ENCODE data around the gene MAN1C1. TPM values are rescaled to one million over a fixed set of nuclear protein-coding genes. Genes with fewer than 3 reads are reported as not detected.
"Not testable (repeated sequence)": the region's sequence is repeated elsewhere in the genome, so short reads cannot be mapped to it uniquely, and the experiment has no call there.

Gene MAN1C1
- total and polyA plus RNA-seq, 8 donors: 4.3 to 33.9 (median 6.1) TPM

GRCh38 chr1:25694167-25695007, 77.8 kb downstream of the MAN1C1 start:
- WGBS, 5 donors: 61 to 80% (median 64%) methylated on average over 9 of the region's 9 CpGs
- no peaks in the 10 kb centered on the region for H3K27me3 ChIP-seq
- peak overlapping the region; percentile 44 to 90 (median 86) for H3K27ac ChIP-seq
- no peak overlapping the region for H3K4me3 ChIP-seq
- TF ChIP-seq POLR2A (IDR thresholded peaks at IDR 0.05) (no peak), POLR2AphosphoS5 (IDR thresholded peaks at IDR 0.05) (peak; percentile 13 to 58 (median 50))
- H3K36me3 ChIP-seq: no peaks in the 10 kb centered on the region
- H3K4me1 ChIP-seq: peaks cover 2 to 63% (median 35%) of the 10 kb centered on the region in 4 donors
- DNase-seq: peak in 1 of 2 donors; percentile 81
- intact Hi-C loops (cut with DNase I; ENCODE audit: low total_unique reads): no loop called here
- no peaks in the 10 kb centered on the region for H3K9me3 ChIP-seq

- TF ChIP-seq CTCF (IDR thresholded peaks at IDR 0.05): no peak
- peak; percentile 77 to 96 (median 93) for TF ChIP-seq POLR2AphosphoS5 (IDR thresholded peaks at IDR 0.05)
- peak; percentile 83 for TF ChIP-seq EP300 (IDR thresholded peaks at IDR 0.05)
- no peak for TF ChIP-seq POLR2A (IDR thresholded peaks at IDR 0.05)
- Histone ChIP-seq H3K27ac (peak overlapping the region; percentile 59 to 90 (median 86)), H3K4me3 (no peak overlapping the region), H3K36me3 (no peaks in the 10 kb centered on the region), H3K27me3 (no peaks in the 10 kb centered on the region), H3K4me1 (peaks cover 5 to 70% (median 42%) of the 10 kb centered on the region in 4 donors), H3K9me3 (no peaks in the 10 kb centered on the region)
- 65 to 81% (median 74%) methylated on average over 15 of the region's 15 CpGs for WGBS, 5 donors
- DNase-seq: peak; percentile 35 to 84
- intact Hi-C loops (cut with DNase I; ENCODE audit: low total_unique reads): no loop called here
Observed at GRCh38 chr1:25695090-25695770, 78.6 kb downstream of the MAN1C1 start.

- WGBS, 5 donors: 72 to 87% (median 76%) methylated on average over 11 of the region's 11 CpGs
- intact Hi-C loops (cut with DNase I; ENCODE audit: low total_unique reads): no loop called here
Observed at GRCh38 chr1:25695771-25696311, 79.2 kb downstream of the MAN1C1 start.

GRCh38 chr1:25696643-25697042, 80.1 kb downstream of the MAN1C1 start:
- intact Hi-C loops (cut with DNase I; ENCODE audit: low total_unique reads): not testable (repeated sequence)
- WGBS, 5 donors: 92 to 97% (median 95%) methylated on average over 4 of the region's 4 CpGs

More at GRCh38 chr1:25695771-25696311, 79.2 kb downstream of the MAN1C1 start:
- DNase-seq: no peak
- no peaks in the 10 kb centered on the region for H3K27me3 ChIP-seq
- no peaks in the 10 kb centered on the region for H3K9me3 ChIP-seq
- TF ChIP-seq EP300 (IDR thresholded peaks at IDR 0.05) (no peak), POLR2A (IDR thresholded peaks at IDR 0.05) (no peak), POLR2AphosphoS5 (IDR thresholded peaks at IDR 0.05) (peak in 1 of 3 donors; percentile 74), CTCF (IDR thresholded peaks at IDR 0.05) (no peak)
- H3K27ac ChIP-seq: peak overlapping the region; percentile 59 to 90 (median 86)
- H3K36me3 ChIP-seq: no peaks in the 10 kb centered on the region
- peaks cover 5 to 76% (median 47%) of the 10 kb centered on the region in 4 donors for H3K4me1 ChIP-seq
- H3K4me3 ChIP-seq: no peak overlapping the region

More at GRCh38 chr1:25696643-25697042, 80.1 kb downstream of the MAN1C1 start:
- peak overlapping the region in 4 of 5 donors; percentile 81 to 90 (median 88) for H3K27ac ChIP-seq
- H3K4me1 ChIP-seq: peaks cover 9 to 84% (median 55%) of the 10 kb centered on the region in 4 donors
- H3K27me3 ChIP-seq, DNase-seq, H3K9me3 ChIP-seq, H3K36me3 ChIP-seq, H3K4me3 ChIP-seq: not testable (repeated sequence)
